ENCODE data around the gene ACBD4.

Gene ACBD4

GRCh38 chr17:45108051-45108450, 27.4 kb upstream of the ACBD4 start:
- no peak for TF ChIP-seq CTCF (IDR thresholded peaks at IDR 0.05; ENCODE audit: low read depth, low read length, missing control alignments)
- DNase-seq (ENCODE audit: low read depth): no peak
- no peak overlapping the region for H3K4me3 ChIP-seq (ENCODE audit: low read depth, low read length)

GRCh38 chr17:45108595-45109521, 26.6 kb upstream of the ACBD4 start:
- no peak for TF ChIP-seq CTCF (IDR thresholded peaks at IDR 0.05; ENCODE audit: low read depth, low read length, missing control alignments)
- DNase-seq (ENCODE audit: low read depth): no peak
- no peak overlapping the region for H3K4me3 ChIP-seq (ENCODE audit: low read depth, low read length)

GRCh38 chr17:45110676-45111611, 24.5 kb upstream of the ACBD4 start:
- TF ChIP-seq CTCF (IDR thresholded peaks at IDR 0.05; ENCODE audit: low read depth, low read length, missing control alignments): no peak
- no peak for DNase-seq (ENCODE audit: low read depth)
- no peak overlapping the region for H3K4me3 ChIP-seq (ENCODE audit: low read depth, low read length)

- no peak for DNase-seq (ENCODE audit: low read depth)
- no peak overlapping the region for H3K4me3 ChIP-seq (ENCODE audit: low read depth, low read length)
- TF ChIP-seq CTCF (IDR thresholded peaks at IDR 0.05; ENCODE audit: low read depth, low read length, missing control alignments): no peak
Measured at GRCh38 chr17:45111850-45112249, 23.6 kb upstream of the ACBD4 start.

- no peak for DNase-seq (ENCODE audit: low read depth)
- TF ChIP-seq CTCF (IDR thresholded peaks at IDR 0.05; ENCODE audit: low read depth, low read length, missing control alignments): no peak
- no peak overlapping the region for H3K4me3 ChIP-seq (ENCODE audit: low read depth, low read length)
Measured at GRCh38 chr17:45112559-45113423, 22.7 kb upstream of the ACBD4 start.

- DNase-seq (ENCODE audit: low read depth): no peak
- no peak for TF ChIP-seq CTCF (IDR thresholded peaks at IDR 0.05; ENCODE audit: low read depth, low read length, missing control alignments)
- no peak overlapping the region for H3K4me3 ChIP-seq (ENCODE audit: low read depth, low read length)
Measured at GRCh38 chr17:45113424-45113754, 22.1 kb upstream of the ACBD4 start.
